ENCODE data around the gene SMIM15.
A peak's percentile ranks its signal among the peaks of the same experiment; 100 is the strongest.
"Not testable (repeated sequence)": the region's sequence is repeated elsewhere in the genome, so short reads cannot be mapped to it uniquely, and the experiment has no call there.

The SMIM15 gene, protein sequence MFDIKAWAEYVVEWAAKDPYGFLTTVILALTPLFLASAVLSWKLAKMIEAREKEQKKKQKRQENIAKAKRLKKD

DNA sequence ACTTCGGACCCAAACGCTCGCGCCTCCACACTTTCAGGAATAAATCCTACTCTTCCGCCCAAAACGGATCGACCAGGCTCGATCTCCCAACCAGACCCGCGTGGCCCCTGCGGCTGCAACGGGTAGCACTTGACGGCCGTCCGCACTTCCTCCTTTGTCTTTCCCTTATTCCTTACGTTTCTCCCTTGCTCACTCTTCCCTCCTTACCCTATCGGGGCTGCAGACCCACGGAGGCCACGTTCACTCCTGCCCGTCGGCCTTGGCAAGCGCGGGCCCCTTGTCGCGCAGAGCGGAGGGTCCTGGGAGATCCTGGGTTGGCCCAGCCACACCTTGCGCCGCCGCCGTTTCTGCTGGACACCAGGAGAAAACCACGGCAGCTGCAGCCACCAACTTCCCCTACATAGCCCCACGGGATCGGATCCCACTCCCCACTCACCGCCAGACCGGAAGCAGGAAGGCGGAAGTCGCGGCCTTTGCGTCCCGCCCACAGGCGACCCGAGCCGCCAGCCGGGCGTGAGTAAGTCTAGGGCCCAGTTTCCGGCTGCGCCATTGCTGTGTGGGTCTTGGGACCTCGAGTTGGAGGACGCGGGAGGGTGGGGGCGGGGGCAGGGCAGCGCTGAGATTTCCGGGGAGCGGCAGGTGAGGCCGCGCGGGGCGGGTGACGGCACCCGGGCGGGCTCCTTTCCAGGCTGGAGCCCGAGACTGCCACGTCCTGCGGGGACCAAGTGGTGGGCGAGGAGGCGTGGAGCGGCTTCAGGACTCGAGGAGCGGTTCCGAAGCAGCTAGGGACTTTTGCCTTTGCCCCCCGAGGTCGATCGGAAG lies at the start of gene SMIM15:
SMIM15 (minus strand) TSS at position 459 of the 822 bp plus-strand sequence. CDS start 2,297 bp downstream, outside the sequence.
- peak; percentile 86 to 87 for DNase-seq

GRCh38 chr5:61207884-61208283 lies 45.6 kb upstream of the SMIM15 start:
- DNase-seq: no peak

DNA sequence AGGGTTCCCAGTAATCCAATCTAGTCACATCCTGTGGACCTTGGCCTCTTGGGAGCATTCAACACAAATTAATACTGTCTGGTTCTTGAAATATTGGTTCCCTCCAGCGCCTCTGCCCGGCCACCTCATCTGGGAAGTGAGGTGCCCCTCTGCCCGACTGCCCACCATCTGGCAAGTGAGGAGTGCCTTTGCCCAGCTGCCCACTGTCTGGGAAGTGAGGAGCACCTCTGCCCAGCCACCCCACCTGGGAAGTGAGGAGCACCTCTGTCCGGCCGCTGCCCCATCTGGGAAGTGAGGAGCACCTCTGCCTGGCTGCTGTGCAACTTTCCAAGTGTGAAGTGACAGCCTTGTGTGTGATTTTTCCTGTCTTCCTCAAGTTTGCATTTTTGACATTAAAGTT lies 42.7 kb upstream of the SMIM15 start:
- no peak for DNase-seq

DNA sequence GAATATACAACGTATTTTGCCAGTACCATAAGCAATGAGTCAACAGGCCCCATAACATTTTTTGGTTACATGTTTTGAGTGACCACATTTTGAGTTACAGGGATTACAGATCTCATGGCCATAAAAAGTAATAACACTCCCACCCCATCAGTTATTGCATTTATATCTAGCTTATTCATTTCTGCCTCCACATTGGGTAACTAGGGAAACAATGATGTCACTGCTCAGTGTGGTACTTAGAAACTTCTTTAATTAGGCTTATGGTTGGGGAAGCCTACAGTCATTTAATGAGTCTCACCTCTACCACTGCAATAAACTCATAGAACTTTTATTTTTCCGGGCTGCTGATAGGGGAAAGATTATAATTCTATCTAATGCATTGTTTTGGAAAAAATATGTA lies 39.9 kb upstream of the SMIM15 start:
- no peak for DNase-seq

DNA sequence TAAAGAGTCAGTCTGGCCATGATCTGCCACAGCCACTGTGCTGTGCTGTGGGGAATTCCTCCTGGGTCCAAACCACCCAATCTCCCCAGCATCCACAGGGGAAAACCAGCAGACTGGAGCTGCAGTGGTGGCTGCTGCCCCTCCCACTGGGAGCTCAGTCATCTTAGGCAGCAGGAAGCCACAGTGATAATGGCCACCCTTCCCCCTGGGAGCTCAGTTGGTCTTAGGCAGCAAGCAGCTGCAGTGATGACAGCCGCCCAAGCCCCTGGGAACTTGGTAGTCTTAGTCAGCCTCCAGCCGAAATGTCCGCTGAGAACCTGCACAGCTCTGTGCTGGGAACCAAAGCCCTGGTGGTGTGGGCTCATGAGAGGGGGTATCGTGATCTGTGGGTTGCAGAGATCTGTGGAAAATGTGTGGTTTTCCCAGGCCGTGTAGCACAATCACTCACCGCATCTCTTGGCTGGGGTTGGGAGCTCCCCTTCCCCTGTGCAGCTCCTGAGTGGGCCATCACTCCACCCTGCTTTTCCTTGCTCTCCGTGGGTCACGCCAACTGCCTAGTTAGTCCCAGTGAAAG lies 38.4 kb upstream of the SMIM15 start:
- DNase-seq: no peak

DNA sequence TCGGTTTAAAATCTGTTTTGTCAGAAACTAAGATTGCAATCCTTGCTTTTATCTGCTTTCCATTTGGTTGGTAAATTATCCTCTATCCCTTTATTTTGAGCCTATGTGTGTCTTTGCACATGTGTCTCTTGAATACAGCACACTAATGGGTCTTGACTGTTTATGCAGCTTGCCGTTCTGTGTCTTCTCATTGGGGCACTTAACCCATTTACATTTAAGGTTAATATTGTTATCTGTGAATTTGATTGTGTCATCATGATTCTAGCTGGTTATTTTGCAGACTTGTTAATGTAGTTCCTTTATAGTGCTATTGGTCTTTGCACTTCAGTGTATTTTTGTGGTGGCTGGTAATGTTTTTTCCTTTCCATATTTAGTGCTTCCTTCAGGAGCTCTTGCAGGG lies 36.3 kb upstream of the SMIM15 start:
- no peak for DNase-seq

GRCh38 chr5:61187826-61188225 lies 25.6 kb upstream of the SMIM15 start:
- not testable (repeated sequence) for DNase-seq

- DNase-seq: not testable (repeated sequence)
These were observed 25.1 kb upstream of the SMIM15 start for GRCh38 chr5:61187352-61187751.

GRCh38 chr5:61186634-61187033 lies 24.4 kb upstream of the SMIM15 start:
- DNase-seq: no peak

GRCh38 chr5:61184708-61185107 lies 22.4 kb upstream of the SMIM15 start:
- no peak for DNase-seq

DNA sequence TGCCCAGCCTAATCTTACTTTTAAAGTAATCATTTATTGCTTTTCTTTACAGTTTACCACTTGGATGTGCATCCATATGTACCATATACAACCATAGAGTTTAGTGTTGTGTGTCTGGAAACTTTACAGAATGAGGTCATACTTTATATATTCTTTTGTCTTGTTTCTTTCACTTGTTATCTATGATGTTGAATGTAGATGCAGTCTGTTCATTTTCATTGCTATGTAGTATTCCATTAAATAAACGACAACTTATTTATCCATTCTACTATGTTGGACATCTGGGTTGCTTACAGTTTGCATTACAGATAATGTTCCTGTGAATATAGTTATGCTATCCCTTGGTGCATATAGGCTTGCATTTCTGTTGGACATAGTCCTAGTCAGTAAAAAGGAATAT lies 21.3 kb upstream of the SMIM15 start:
- DNase-seq: no peak

DNA sequence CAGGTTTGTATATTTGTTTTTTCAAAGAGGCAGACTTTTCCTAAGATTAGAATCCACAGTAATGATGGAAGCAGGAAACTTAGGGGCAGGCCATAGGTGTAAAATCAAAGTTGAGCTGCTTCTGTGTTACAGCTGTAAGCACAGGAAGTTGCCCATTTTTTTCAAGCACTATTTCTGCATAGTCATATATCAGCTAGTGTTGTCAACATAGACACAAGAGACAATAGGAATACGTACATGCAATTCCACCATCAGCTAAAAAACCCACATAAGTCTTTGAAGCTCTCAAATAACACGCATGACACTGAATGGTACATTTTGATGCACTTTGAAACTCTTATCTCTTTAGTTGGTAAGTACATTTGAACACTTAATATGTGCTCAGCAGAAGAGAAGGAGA lies 20.2 kb upstream of the SMIM15 start:
- no peak for DNase-seq

- DNase-seq: no peak
These were observed 18.6 kb upstream of the SMIM15 start for GRCh38 chr5:61180886-61181285.

DNA sequence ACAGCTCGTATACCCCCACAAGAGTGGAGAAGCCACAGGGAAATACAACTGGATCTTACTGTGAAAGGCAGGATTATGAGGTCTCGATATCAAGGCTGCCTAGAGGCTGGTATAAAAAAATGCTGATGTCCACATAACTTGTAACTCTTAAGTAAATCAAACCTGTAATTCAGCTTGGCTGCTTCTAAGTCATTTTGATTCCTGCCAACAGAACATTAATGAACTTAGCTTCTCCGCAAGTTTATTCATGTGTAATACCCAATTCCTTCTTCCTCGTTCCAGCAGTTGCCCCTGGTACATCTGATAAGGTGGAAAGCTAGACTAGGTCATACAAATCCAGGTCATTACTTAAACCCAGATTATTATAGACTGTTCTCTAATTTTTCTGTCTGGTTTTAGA lies 16.4 kb upstream of the SMIM15 start:
- no peak for DNase-seq

DNA sequence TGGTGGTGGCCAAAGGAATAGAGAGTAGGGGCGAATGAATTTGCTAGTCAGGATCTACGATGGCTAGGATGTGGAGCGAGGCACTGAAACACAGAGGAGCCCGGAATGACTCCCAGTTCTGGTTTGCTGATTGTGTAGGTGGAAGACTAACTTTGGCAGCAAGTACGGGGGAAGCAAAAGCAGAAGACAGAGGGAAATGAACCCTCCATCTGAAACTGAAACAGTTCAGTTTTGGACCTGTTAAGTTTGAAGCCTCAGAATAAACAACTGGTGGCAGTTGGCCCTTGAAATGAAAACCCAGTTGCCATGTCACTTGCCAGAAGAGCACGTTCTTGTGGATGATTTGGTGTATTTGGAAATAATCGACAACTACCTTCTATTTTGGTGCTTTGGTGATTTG lies 15.4 kb upstream of the SMIM15 start:
- no peak for DNase-seq

GRCh38 chr5:61177070-61177469 lies 14.8 kb upstream of the SMIM15 start:
- no peak for DNase-seq

- DNase-seq: no peak
These were observed 14.4 kb upstream of the SMIM15 start for GRCh38 chr5:61176631-61177030.

GRCh38 chr5:61171479-61171878 lies 9.2 kb upstream of the SMIM15 start:
- DNase-seq: no peak

DNA sequence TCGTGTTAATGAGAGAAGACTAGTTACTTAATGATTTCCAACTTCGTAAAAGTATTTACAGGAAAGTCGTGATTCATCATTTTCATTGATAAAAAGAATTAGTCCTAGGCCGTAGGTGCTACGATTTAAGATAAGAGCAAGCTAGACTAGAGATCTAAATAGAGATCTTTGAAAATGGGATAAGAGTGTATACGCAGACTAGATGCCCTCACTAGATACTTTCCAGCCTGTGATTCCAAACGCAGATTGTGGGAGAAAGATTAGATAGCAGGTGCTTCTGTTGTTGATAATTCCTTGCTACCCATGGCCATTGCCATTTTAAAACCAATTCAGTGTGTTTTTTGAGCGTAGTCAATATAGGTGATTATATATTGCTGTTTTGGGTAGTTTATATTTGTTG lies 6.7 kb upstream of the SMIM15 start:
- no peak for DNase-seq

GRCh38 chr5:61167382-61167781 lies 5.1 kb upstream of the SMIM15 start:
- DNase-seq: no peak

- no peak for DNase-seq
These were observed 1.6 kb upstream of the SMIM15 start for GRCh38 chr5:61163905-61164304.

GRCh38 chr5:61162832-61163567 lies 732 bp upstream of the SMIM15 start:
- no peak for DNase-seq

DNA sequence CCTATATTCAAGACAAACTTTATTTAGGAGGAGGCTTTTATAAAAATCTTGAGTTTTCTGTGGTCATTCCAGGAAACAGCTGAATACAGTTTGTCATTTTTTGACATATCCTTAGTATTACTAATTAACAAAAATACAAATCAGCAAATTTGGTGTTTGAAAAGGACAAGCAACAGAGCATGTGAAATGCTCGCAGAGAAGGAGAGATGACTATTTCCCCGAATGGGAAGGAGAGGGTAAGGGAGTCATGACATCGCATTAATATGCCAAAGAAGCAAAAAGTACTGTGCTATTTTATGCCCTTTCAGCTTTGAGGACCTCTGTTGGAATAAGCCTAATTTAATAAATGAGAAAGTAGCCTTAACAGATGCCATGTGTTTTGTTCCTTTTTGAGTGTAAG lies 1.8 kb downstream of the SMIM15 start:
- DNase-seq: no peak

GRCh38 chr5:61159836-61160235 lies 2.4 kb downstream of the SMIM15 start:
- DNase-seq: no peak
